Skin of body (tissue), 2 donors: ENCODE data around the gene KCNH8. TPM values are rescaled to one million over a fixed set of nuclear protein-coding genes. Genes with fewer than 3 reads are reported as not detected.

Experiments used
- DNase-seq: peaks from one replicate; lab custom pipeline; 2025; lab: John Stamatoyannopoulos, UW
- total RNA-seq: library from RNA; depleted of rRNA; stranded (reverse); fragments of >200 nt; gene quantifications from one replicate; pipeline ENCODE4 v1.2.3, GENCODE V29; 2014

KCNH8 gene
- total RNA-seq, 1 donor from 2014 or later: 2.0 TPM

DNA sequence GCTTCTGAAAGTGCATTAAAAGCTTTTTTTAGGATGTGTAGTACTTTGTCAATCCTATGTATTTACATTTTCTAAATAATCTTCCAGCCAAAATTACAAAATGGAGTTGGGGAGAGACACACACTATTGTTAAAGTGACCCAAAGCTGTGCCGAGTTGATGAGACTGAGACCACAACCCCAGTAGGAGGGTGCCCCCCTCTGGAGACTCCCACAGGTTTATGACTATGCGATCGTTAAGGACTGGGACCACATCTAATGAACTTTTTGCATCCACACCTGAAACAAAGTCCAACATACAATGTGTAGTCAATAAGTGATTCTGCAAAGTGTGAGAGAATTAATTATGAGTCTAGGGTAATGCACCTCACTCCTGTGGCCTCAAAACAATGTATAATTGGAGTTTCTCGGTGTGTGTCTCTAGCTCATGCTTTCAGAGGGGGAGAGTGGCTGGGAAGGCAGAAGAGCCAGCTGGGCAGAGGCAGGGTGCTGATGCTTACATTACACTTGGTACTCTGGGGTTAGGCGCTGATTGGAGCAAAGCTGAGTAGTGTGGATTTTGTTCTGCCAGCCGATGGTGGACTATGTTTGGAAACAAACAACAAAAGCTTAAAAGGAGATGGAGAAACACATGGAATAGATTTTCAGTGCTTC, 102.8 kb downstream of the KCNH8 start:
- DNase-seq: no peak

GRCh38 chr3:19254189-19254588, 105.9 kb downstream of the KCNH8 start:
- no peak for DNase-seq

DNA sequence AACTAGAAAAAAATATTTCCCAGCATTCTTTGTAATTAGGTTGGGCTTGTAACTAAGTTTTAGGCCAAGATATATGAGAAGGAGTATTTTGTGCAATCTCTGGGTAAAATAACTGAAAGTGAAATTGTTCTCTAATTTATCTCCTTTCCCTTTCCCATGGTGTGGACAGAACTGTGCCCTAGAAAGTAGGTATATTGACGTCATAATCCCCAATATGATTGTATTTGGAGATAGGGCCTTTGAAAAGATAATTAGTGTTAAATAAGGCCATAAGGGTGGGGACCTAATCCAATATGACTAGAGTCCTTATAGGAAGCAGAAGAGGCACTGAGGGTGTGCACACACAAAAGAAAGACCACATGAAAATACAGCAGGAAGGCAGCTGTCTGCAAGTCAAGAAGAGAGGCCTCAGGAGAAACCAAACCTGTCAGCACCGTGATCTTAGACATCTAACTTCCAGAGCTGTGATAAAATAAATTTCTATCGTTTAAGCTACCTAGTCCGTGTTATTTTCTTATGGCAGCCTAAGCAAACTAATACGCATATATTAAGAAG, 106.6 kb downstream of the KCNH8 start:
- DNase-seq: no peak

DNA sequence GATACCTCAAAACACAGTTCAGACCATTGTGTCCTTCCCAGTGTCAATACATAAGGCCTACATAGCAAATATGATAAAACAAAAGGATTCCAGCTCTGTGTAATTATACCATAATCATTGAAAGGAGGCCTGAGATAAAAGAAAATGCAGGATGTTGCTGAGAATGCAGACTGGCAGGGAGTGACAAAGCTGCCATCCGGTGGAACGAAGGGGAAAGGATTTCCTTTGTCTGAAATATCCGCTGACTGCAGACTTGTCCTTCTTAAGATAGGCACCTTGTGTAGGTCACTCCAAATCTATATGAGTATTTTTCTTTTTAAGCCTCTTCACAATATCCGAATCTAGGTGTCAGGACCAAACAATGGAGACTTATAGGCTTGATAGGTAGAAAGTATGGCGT, 108.0 kb downstream of the KCNH8 start:
- no peak for DNase-seq

DNA sequence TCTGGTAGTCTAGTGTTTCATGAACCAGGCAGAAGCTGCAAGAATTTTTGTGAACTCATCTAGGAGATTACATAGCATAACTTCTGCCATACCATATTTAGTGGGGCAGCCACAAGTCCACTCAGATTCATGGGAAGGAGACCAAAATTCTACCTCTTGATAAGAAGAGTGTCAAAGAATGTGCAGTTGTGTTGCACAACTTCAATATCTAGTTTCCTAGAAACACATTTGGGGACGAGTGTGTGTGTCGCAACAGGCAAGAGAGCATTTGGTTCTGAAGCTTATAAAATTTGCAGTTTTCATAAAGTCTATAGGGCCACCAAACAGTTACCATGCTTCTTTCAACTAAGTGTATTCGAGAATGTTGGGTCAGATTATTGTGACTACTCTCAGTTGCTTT, 115.3 kb downstream of the KCNH8 start:
- no peak for DNase-seq

GRCh38 chr3:19264424-19264823, 116.1 kb downstream of the KCNH8 start:
- no peak for DNase-seq

DNA sequence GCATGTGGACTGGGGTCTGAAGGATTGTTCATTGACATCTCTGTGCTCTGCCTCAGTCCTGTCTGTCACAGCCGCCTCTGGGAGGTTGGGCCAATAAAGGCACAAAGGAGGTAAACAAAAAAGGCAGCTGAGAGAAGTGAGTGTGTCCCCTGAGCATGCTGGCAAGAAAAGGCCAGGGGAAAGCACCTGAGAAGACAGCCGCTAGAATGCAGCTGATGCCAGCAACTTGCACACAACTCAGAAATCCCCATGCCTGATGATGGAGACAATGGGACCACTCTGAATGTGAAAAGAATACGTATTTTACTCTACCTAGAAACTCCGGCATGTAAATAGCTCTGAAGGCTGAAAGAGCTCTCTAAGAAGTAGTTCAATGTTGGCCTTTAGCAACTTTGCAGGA, 118.7 kb downstream of the KCNH8 start:
- DNase-seq: no peak

DNA sequence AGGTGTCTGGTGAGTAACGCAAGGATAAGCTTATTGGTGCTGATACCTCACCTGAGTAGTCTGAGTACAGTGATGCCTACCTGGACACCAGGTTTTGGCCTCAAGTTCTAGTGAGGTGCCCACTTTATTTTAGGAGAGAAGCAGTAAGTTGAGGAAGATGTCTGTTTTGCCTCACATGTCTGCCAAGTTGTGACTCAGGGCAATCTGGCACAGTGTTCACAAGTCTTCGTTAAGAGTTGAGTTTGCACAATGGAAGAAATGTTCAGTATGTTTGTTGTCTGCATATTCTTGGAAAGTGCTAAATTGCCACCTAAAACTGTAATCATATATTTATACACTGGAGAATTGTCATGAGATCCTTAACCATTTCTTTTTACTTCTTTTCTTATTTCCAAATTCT, 122.2 kb downstream of the KCNH8 start:
- DNase-seq: no peak

DNA sequence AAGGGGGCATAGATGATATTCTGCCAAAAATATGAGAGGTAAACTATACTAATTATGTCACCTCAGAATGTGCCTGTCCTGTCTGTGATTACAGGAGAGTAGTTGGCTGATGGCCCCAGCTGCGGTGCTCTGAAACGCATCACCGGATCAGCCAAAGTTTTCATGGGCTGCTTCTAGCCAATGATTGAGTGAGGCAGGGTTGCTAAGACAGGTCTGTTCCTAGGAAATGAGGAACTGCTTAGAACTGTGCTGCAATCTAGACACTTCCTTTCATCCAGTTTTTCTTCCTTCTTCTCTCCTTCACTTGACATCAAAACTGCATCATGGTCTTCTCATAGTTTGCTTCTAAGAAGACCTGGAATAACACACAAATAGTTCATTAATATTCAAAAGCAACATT, 124.0 kb downstream of the KCNH8 start:
- DNase-seq: no peak

DNA sequence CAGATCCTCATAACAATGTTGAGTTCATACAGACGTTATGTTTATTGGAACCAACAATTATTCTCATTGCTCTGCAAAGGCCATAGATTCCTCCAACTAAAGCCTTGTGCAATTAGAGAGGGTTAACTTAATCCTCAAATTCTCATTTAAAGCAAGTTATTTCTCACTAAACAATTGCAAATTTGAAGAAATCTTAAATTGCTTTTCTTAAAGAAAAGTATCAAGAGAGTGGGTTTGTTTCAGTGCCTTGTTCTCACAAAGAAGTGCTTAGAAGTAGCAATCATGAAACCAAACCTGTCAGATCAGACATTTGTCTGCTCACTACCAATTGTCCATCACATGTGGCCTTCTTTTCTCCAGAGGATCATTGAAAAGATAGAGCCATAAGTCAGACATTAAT, 124.8 kb downstream of the KCNH8 start:
- DNase-seq: no peak

DNA sequence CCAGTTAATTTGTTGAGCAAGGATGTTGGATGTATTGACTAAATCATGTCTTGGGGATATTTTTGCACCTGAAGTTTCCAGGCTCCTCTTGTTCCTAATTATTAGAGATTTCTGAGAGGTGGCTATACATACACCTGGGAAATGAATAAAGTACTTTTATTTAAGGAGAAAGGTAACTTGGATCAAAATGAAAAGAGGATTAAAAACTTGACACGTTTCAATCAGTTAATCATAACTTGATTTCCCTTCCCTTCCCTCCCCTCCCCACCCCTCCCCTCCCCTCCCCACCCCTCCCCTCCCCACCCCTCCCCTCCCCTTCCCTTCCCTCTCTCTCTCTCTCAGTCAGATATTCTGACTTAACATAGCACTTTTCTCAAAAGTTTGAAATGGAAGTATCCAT, 126.3 kb downstream of the KCNH8 start:
- no peak for DNase-seq

DNA sequence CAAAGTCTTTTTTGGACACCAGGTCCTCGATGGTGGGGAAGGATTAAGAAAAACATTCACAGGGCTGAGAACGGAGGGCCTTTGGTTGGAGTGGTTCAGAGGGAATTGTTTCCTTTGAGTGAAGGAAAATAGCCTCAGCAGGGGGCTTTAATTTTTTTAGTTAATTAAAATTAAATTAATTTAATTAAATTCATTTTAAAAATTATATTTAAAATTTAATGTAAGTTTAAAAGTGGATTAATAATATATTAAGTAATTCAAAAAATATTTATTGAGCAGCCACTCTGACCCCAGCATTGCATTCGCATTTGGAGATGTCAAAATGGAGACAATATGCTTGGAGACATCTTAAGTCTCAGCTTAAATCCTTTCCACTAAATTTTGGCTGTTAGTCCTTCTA, 136.7 kb downstream of the KCNH8 start:
- no peak for DNase-seq

DNA sequence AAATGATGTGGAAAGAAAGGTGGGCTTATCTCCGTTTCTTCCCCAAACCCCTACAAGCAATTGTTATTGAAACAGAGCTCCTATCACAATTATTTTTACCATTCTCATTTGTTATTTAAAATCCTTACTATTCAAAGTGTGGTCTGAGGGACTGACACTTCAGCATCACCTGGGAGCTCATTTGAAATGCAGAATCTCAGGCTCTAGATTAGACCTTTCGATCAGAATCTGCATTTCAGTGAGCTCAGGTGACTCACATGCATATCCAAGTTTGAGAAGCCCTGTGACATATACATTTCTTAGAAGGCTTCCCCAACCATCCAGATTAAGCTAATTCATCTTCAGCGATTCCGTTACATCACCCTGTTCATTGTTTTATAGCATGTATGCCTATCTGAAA, 145.0 kb downstream of the KCNH8 start:
- no peak for DNase-seq

DNA sequence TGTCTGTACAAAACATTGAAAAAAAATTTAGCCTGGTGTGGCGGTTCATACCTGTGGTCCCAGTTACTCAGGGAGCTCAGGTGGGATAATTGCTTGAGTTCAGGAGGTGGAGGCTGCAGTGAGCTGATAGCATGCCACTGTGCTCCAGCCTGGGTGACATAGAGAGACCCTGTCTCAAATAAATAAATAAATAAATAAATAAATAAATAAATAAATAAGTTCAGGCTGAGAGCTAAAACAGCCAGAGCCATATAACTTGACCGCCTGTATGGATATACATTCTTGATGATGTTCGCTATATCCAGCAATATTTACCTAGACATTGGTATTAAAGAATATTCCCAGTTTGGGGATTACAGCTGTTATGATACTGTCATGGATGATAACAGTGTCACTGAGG, 146.9 kb downstream of the KCNH8 start:
- no peak for DNase-seq

GRCh38 chr3:19331931-19332330, 183.6 kb downstream of the KCNH8 start:
- no peak for DNase-seq

GRCh38 chr3:19334120-19334519, 185.8 kb downstream of the KCNH8 start:
- DNase-seq: no peak

GRCh38 chr3:19338769-19339168, 190.5 kb downstream of the KCNH8 start:
- DNase-seq: no peak

- no peak for DNase-seq
Measured at GRCh38 chr3:19342389-19342788, 194.1 kb downstream of the KCNH8 start.

DNA sequence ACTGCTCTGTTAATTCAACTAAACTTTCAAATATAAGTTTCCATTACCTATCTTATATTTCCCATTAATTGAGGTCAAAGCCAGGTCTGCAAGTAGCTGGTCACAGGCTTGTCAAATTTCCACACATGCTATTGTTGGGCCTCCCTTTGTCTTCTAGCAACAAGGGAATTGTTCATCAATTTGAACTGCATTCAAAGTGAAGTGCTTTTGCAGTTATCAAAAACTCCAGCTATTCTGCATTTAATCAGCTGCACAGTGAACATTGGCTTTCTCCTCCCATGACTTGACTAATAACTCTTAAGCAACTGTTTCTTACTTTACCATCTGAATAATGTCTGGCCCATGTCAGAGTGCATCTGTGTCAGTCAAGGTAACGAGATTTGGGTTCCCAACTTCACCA, 198.4 kb downstream of the KCNH8 start:
- DNase-seq: no peak

DNA sequence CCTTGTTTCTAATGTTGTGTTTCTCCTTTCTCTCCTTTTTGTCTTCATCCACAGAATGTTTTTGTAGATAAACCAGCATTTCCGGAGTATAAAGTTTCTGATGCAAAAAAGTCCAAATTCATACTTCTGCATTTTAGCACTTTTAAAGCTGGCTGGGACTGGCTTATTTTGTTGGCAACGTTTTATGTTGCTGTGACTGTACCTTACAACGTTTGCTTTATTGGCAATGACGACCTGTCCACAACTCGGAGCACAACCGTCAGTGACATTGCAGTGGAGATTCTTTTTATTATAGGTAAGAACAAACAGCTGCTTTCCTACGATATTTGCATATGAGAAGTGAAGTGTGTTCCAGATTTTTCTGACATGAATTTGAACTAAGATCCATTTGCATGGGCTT, 199.4 kb downstream of the KCNH8 start:
- DNase-seq: no peak

GRCh38 chr3:19348500-19348899, 200.2 kb downstream of the KCNH8 start:
- no peak for DNase-seq

DNA sequence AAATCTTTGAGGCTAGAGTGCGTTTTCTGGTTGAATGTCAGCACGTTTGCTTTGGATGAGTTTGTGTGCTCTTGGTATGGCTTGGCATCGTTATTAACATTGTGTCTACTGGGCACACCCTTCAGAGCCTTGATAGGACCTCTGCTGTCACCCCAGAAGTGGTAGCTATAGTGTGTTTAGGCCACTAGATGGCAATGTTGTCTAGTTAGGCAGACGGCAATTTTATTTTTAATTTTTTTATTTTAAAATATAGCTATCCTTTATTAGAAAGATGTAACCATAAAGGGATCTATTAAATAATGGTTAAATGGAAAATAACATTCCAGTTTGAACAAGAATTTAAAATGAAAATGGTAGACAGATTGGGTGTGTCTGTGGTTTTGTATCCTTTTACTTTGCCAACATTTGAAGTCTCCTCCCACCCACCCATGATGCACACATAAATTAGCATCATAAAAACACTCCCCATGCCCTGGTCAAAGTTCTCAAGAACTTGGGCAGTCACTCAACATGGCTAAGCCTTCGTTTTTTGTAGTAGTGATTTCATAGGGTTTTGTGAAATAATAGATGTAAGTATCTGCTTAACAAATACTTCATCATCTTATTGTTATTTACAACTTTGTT, 200.7 kb downstream of the KCNH8 start:
- DNase-seq: no peak

- no peak for DNase-seq
Measured at GRCh38 chr3:19357947-19358346, 209.6 kb downstream of the KCNH8 start.
